HG03139 (cell line): ENCODE data around the gene ACTG1.

Experiments used
- ATAC-seq: cut with Tn5 transposase; IDR thresholded peaks from one replicate; pipeline ENCODE4 v1.9.1; 2021; ENCODE audit not compliant: unreplicated experiment

ACTG1 gene

GRCh38 chr17:81466564-81467472 is 45.8 kb downstream of the ACTG1 start:
- no peak for ATAC-seq

DNA sequence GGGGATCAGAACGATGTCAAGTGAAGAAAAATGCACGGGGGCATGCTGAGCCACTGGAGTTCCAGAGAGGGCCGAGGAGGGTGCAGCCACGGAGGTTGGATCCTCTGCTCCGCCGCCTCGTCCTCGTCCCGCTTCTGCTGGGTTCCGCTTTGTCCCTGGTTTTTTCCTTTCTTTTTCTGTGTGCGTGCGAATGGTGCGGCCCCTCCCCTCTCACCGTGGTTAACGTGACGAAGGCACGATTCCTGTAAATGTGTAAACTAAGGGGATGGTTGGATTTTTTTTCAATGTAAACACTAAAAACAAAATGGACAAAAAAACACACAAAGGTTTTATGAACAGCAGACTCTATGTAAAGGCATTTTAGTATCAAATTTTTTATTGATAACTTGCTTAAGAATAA is 46.7 kb downstream of the ACTG1 start:
- no peak for ATAC-seq

GRCh38 chr17:81464586-81464985 is 48.0 kb downstream of the ACTG1 start:
- ATAC-seq, result no peak

DNA sequence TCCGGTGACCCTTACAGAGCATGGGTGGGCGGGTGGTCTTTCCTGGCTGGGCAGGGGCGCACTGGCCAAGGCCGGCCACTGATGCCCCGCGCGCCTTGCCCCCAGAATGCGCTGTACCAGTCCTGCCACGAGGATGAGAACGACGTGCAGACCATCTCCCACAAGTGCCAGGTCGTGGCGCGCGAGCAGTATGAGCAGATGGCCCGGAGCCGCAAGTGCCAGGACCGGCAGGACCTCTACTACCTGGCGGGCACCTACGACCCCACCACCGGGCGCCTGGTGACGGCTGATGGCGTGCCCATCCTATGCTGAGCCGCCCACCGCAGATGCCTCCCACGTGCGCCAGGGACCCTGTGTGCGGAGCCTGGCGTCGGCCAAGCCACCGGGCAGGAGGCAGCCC is 49.1 kb downstream of the ACTG1 start:
- no peak for ATAC-seq

- no peak for ATAC-seq
Observed at GRCh38 chr17:81462506-81463125, 50.0 kb downstream of the ACTG1 start.

GRCh38 chr17:81461607-81462500 is 50.7 kb downstream of the ACTG1 start:
- ATAC-seq, result no peak

DNA sequence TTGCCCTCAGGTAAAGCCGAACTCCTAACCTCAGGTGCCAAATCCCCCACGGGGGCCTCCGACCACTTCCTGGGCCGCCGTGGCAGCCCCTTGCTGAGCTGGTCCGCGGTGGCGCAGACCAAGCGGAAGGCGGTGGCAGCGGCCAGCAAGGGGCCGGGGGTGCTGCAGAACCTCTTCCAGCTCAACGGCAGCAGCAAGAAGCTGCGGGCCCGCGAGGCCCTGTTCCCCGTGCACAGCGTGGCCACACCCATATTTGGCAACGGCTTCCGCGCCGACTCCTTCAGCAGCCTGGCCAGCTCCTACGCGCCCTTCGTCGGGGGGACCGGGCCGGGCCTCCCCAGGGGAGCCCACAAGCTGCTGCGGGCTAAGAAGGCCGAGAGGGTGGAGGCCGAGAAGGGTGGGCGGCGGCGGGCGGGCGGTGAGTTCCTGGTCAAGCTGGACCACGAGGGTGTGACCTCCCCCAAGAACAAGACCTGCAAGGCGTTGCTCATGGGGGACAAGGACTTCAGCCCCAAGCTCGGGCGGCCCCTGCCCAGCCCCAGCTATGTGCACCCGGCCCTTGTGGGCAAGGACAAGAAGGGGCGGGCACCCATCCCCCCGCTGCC is 51.6 kb downstream of the ACTG1 start:
- ATAC-seq, result no peak
